ENCODE measurements around the gene NCOR1. TPM values are rescaled to one million over a fixed set of nuclear protein-coding genes. Genes with fewer than 3 reads are reported as not detected.
A peak's percentile ranks its signal among the peaks of the same experiment; 100 is the strongest.

Gene NCOR1
- polyA plus RNA-seq, 1 experiment: 109 TPM

DNA sequence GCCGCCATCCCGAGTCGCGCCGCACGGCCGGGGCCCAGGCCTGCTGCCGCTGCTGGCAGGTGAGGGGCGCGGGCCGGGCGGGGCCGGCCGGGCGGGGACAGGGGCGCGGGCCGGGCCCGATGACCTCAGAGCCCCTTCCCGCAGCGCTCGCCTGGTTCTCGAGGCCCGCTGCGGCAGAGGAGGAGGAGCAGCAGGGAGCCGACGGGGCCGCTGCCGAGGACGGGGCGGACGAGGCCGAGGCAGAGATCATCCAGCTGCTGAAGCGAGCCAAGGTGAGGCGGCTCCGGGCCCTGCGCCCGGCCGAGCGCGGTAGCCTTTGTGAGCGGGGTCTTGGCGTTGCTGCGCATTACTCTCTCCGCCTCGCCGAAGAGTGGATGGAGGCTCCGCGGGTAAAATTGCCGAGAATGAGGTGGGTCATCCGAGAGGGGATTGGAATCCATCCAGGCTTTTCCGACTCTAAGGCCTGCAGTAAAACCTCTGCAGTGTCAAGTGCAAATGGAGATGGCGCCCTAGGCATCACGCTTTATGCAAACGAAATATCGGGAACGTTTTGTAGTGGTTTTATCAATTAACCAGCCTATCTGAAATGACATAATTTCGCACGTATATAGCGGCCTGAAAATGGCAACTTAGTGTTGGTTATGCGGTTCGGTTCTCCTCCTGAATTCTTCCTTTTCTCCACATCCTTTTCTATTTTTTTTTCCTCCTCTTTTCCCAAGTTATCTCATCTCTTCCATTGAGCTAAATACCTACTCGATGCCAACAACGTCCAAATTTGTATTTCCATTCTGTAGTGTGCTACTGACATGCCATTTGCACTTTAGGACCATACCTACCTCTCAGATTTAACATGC lies 215.1 kb downstream of the NCOR1 start:
- ChIA-PET CTCF (interaction anchor here (0.5 to 4.6 kb wide), 6 partner anchors 9 to 171 kb away, joined by 3 to 36 read pairs (median 4); partner anchors contain the start of gene ADORA2B), POLR2A (no interaction called here)
- no peaks in the 10 kb centered on the region for H3K27me3 ChIP-seq (ENCODE audit: control insufficient read depth, insufficient read depth, low read length)
- peak overlapping the region; percentile 70 for H3K4me3 ChIP-seq (ENCODE audit: low read depth, low read length)
- H3K36me3 ChIP-seq (ENCODE audit: control insufficient read depth, insufficient read depth, low read length): peaks cover 8% of the 10 kb centered on the region
- DNase-seq (ENCODE audit: low read depth): no peak
- TF ChIP-seq, protein P1, sequence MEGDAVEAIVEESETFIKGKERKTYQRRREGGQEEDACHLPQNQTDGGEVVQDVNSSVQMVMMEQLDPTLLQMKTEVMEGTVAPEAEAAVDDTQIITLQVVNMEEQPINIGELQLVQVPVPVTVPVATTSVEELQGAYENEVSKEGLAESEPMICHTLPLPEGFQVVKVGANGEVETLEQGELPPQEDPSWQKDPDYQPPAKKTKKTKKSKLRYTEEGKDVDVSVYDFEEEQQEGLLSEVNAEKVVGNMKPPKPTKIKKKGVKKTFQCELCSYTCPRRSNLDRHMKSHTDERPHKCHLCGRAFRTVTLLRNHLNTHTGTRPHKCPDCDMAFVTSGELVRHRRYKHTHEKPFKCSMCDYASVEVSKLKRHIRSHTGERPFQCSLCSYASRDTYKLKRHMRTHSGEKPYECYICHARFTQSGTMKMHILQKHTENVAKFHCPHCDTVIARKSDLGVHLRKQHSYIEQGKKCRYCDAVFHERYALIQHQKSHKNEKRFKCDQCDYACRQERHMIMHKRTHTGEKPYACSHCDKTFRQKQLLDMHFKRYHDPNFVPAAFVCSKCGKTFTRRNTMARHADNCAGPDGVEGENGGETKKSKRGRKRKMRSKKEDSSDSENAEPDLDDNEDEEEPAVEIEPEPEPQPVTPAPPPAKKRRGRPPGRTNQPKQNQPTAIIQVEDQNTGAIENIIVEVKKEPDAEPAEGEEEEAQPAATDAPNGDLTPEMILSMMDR (IDR thresholded peaks at IDR 0.05; ENCODE audit: insufficient read depth, low read depth, low read length): no peak

DNA sequence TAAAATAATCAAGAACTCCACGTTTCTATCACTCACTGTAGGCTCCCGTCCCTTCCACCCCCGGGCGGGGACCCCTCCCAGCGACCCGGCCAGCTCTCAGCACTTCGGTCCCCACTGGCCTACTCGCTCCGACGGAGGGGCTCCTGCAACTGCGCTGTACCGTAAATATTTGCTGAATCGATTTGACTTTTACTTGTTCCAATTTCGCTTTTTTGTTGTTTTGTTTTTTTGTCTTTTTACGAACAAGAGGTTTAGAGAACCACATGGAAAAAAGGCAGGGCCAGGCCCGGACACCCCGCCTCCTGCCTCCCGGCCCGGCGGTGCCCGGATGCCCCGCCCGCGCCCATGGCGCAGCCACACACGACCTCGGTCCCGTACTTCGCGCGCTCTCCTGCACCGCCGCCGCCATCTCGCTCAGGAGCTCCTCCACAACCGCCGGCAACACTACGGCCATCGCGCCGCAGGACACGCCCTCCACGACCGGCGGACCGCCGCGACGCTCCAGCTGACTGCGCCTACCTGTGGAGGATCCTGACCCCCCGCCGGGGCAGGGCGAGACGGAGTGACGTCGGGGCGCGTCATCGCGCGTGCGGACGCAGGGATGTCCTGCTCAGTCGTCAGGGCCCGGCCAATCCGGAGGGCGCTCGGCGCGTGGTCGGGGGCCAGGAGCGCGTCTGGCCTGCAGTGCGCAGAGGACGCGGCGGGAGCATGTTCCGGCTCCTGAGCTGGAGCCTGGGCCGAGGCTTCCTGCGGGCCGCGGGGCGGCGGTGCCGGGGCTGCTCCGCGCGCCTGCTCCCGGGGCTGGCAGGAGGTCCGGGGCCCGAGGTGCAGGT lies 216.0 kb downstream of the NCOR1 start, which contains the start of the genes TTC19 and ZSWIM7:
TSS of gene TTC19 (plus strand) at position 684 of the 833 bp plus-strand sequence. CDS start at position 709, 25 bp downstream.
TSS of gene ZSWIM7 (minus strand) at position 564 of the 833 bp plus-strand sequence. CDS start at position 454, 110 bp downstream.
- POLR2A ChIA-PET: no interaction called here
- peaks cover 5% of the 10 kb centered on the region for H3K36me3 ChIP-seq (ENCODE audit: control insufficient read depth, insufficient read depth, low read length)
- peak within 1 kb of the TSS; percentile 70 for H3K4me3 ChIP-seq (ENCODE audit: low read depth, low read length)
- H3K27me3 ChIP-seq (ENCODE audit: control insufficient read depth, insufficient read depth, low read length): no peaks in the 10 kb centered on the region
- peak; percentile 54 for DNase-seq (ENCODE audit: low read depth)
- TF ChIP-seq, protein P1 (IDR thresholded peaks at IDR 0.05; ENCODE audit: insufficient read depth, low read depth, low read length): no peak
- CTCF ChIA-PET: interaction anchor here (0.5 to 4.6 kb wide), 10 partner anchors 10 to 549 kb away, joined by 3 to 36 read pairs (median 3); partner anchors contain the start of gene ADORA2B

DNA sequence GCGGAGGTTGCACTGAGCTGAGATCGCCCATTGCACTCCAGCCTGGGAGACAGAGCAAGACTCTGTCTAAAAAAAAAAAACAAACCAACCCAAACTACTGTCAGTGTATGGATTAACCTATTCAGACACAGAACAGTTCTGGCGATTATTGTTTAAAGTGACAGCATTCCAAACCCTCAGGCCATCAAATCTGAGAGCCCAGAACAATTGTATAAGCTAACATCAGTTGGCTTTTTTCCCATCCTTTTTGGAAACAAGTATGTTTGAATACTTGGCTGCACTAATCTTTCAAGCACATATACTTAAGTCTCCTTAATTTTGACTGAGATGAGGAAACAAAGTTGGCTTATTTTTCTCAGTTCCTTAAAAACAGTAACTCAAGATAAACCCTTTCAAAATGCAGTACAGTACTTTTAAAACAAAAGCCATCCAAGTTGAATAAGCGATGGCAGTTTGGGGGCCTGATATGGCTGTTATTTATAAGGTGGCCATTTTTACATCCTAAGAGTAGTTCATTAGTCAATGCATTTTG lies 217.2 kb downstream of the NCOR1 start:
- Histone ChIP-seq H3K27me3 (ENCODE audit: control insufficient read depth, insufficient read depth, low read length) (no peaks in the 10 kb centered on the region), H3K4me3 (ENCODE audit: low read depth, low read length) (no peak overlapping the region), H3K36me3 (ENCODE audit: control insufficient read depth, insufficient read depth, low read length) (peaks cover 4% of the 10 kb centered on the region; the same call in 1 of the 2 replicates)
- CTCF ChIA-PET: interaction anchor here (0.9 to 4.6 kb wide), 3 partner anchors 33 to 169 kb away, joined by 3 to 36 read pairs (median 17); partner anchors contain the start of gene ADORA2B
- TF ChIP-seq, protein P1 (IDR thresholded peaks at IDR 0.05; ENCODE audit: insufficient read depth, low read depth, low read length): no peak
- DNase-seq (ENCODE audit: low read depth): no peak
- POLR2A ChIA-PET: no interaction called here

DNA sequence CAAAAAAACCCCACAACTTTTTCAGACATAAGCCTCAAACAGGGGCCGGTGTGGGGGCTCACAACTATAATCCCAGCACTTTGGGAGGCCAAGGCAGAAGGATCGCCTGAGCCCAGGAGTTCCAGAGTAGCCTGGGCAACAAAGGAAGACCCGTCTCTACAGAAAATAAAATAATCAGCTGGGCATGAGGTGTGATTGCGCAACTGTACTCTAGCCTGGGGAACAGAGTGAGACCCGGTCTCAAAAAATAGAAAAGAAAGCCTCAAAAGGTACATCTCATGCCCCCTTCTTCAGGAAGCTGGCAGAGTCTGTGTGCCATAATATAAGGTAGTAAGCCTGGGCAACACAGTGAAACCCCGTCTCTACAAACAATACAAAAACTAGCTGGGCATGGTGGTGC lies 219.0 kb downstream of the NCOR1 start:
- no peaks in the 10 kb centered on the region for H3K27me3 ChIP-seq (ENCODE audit: control insufficient read depth, insufficient read depth, low read length)
- no peak for DNase-seq (ENCODE audit: low read depth)
- POLR2A ChIA-PET: no interaction called here
- no peak overlapping the region for H3K4me3 ChIP-seq (ENCODE audit: low read depth, low read length)
- peaks cover 1% of the 10 kb centered on the region; the same call in 1 of the 2 replicates for H3K36me3 ChIP-seq (ENCODE audit: control insufficient read depth, insufficient read depth, low read length)
- TF ChIP-seq, protein P1 (IDR thresholded peaks at IDR 0.05; ENCODE audit: insufficient read depth, low read depth, low read length): no peak
- CTCF ChIA-PET: interaction anchor here (0.6 to 4.6 kb wide), 3 partner anchors 8 to 167 kb away, joined by 3 to 36 read pairs (median 4); partner anchors contain the start of gene ADORA2B

Data from BJ (cell line).